Testis (tissue), 2 donors: ENCODE data around the gene MYMX.

Source experiments
- POLR2A ChIP-seq: fragments of 450-650 bp; IDR thresholded peaks from one replicate; pipeline ENCODE4 v1.6.1; 2017; ENCODE audit warnings: antibody characterized with exemption, mild to moderate bottlenecking, moderate library complexity
- TF ChIP-seq, protein P1 (sequence below), 3 experiments: fragments of 450-650 bp in 2 of 3; fragments of 200-600 bp in 1 of 3; sonication (generic) in 1 of 3; IDR thresholded peaks; one replicate each; pipeline ENCODE4 v1.5.1; 2016 to 2019; ENCODE audit warnings: antibody characterized with exemption in 3 of 3, mild to moderate bottlenecking in 2 of 3, moderate library complexity in 1 of 3

DNA sequence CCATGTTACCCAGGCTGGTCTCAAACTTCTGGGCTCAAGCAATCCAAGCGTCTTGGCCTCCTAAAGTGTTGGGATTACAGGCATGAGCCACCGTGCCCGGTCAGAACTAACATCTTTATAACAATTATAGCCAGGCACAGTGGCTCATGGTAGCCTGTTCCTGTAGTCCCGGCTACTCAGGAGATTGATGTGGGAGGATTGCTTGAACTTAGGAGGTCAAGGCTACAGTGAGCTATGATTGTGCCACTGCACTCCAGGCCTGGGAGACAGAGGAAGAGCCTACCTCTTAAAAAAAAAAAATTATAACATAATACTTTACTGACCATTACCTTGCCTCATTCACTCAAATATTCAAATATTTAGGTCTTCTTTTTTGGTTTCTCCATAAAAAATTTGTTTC, 16.8 kb upstream of the MYMX start:
- TF ChIP-seq, protein P1, sequence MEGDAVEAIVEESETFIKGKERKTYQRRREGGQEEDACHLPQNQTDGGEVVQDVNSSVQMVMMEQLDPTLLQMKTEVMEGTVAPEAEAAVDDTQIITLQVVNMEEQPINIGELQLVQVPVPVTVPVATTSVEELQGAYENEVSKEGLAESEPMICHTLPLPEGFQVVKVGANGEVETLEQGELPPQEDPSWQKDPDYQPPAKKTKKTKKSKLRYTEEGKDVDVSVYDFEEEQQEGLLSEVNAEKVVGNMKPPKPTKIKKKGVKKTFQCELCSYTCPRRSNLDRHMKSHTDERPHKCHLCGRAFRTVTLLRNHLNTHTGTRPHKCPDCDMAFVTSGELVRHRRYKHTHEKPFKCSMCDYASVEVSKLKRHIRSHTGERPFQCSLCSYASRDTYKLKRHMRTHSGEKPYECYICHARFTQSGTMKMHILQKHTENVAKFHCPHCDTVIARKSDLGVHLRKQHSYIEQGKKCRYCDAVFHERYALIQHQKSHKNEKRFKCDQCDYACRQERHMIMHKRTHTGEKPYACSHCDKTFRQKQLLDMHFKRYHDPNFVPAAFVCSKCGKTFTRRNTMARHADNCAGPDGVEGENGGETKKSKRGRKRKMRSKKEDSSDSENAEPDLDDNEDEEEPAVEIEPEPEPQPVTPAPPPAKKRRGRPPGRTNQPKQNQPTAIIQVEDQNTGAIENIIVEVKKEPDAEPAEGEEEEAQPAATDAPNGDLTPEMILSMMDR (IDR thresholded peaks at IDR 0.05), result no peak
- no peak for TF ChIP-seq POLR2A
